Muscle layer of colon (tissue), 2 donors: ENCODE results near the gene IMMP2L.

Source experiments
- H3K27ac ChIP-seq: one replicate; pipeline ENCODE4 v1.7.0; 2013; ENCODE audit warnings: low read depth, mild to moderate bottlenecking, low read length, moderate library complexity
- H3K27me3 ChIP-seq, 2 donors: one replicate each; pipeline ENCODE4 v1.7.0; 2013; ENCODE audit warnings: low read length in 2 of 2, mild to moderate bottlenecking in 2 of 2; ENCODE audit not compliant: insufficient read depth in 2 of 2, control insufficient read depth in 1 of 2
- H3K36me3 ChIP-seq: one replicate; pipeline ENCODE4 v1.7.0; 2013; ENCODE audit warnings: mild to moderate bottlenecking, low read length; ENCODE audit not compliant: insufficient read depth
- H3K4me1 ChIP-seq: one replicate; pipeline ENCODE4 v1.7.0; 2013; ENCODE audit warnings: mild to moderate bottlenecking, low read length; ENCODE audit not compliant: insufficient read depth
- H3K4me3 ChIP-seq, 2 donors: one replicate each; pipeline ENCODE4 v1.7.0; 2013; ENCODE audit warnings: low read length in 2 of 2, low read depth in 1 of 2, mild to moderate bottlenecking in 1 of 2, moderate library complexity in 1 of 2
- H3K9ac ChIP-seq: one replicate; pipeline ENCODE4 v1.7.0; 2013; ENCODE audit warnings: low read length
- H3K9me3 ChIP-seq: one replicate; pipeline ENCODE4 v1.7.0; 2013; ENCODE audit warnings: mild to moderate bottlenecking, low read length
- donor health status: abdominal sarcoma.
- donor health status: Adenocarcinoma of cecum.

Gene IMMP2L

GRCh38 chr7:111409714-111410422 lies 152.4 kb downstream of the IMMP2L start:
- Histone ChIP-seq H3K4me3 (no peak overlapping the region), H3K27me3 (no peaks in the 10 kb centered on the region), H3K4me1 (peaks cover 3% of the 10 kb centered on the region), H3K27ac (no peak overlapping the region), H3K9ac (no peak overlapping the region), H3K36me3 (no peaks in the 10 kb centered on the region), H3K9me3 (no peaks in the 10 kb centered on the region)

GRCh38 chr7:111408724-111409123 lies 153.6 kb downstream of the IMMP2L start:
- no peak overlapping the region for H3K4me3 ChIP-seq
- peaks cover 3% of the 10 kb centered on the region for H3K4me1 ChIP-seq
- H3K9ac ChIP-seq = no peak overlapping the region

DNA sequence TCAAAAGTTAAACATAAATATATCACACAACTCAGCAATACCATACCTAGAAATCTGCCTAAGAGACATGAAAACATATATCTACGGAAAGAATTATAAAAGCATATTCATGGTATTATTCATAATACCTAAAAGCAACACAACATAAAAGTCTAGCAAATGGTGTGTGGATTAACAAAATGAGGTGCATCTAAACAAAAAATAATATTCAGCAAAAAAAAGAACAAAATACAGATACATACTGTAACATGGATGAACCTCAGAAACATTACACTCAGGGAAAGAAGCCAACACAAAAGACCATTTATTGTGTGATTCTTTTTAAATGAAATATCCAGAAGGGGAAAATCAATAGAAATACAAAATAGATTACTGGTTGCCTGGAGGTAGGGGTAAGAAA lies 155.0 kb downstream of the IMMP2L start:
- Histone ChIP-seq H3K9ac (no peak overlapping the region), H3K36me3 (no peaks in the 10 kb centered on the region), H3K4me3 (no peak overlapping the region), H3K27me3 (no peaks in the 10 kb centered on the region), H3K4me1 (peaks cover 3% of the 10 kb centered on the region), H3K27ac (no peak overlapping the region), H3K9me3 (no peaks in the 10 kb centered on the region)

More at GRCh38 chr7:111408724-111409123, 153.6 kb downstream of the IMMP2L start:
- H3K27me3 ChIP-seq = no peaks in the 10 kb centered on the region
- H3K36me3 ChIP-seq = no peaks in the 10 kb centered on the region
- no peaks in the 10 kb centered on the region for H3K9me3 ChIP-seq
- no peak overlapping the region for H3K27ac ChIP-seq

DNA sequence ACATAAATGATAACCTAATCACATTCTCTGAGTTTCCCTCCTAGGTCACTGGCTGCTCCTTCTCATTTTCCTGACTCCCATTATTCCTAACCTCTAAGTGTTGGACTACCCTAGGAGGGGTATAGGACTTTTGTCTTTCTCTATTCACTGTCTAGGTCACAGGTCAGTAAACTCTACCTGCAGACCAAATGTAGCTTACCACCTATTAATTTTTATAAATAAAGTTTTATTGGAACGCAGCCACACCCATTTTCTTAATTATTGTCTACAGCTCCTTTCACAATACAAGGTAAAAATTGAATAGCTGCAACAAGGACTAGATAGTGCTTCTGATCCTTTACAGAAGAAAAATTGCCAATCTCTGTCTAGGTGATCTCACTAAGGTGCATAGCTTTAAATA lies 156.7 kb downstream of the IMMP2L start:
- Histone ChIP-seq H3K4me1 (peaks cover 3% of the 10 kb centered on the region), H3K36me3 (no peaks in the 10 kb centered on the region), H3K27me3 (no peaks in the 10 kb centered on the region), H3K9ac (no peak overlapping the region), H3K27ac (no peak overlapping the region), H3K9me3 (no peaks in the 10 kb centered on the region), H3K4me3 (no peak overlapping the region)

GRCh38 chr7:111401516-111401915 lies 160.8 kb downstream of the IMMP2L start:
- no peaks in the 10 kb centered on the region for H3K9me3 ChIP-seq
- H3K9ac ChIP-seq = no peak overlapping the region
- H3K36me3 ChIP-seq = no peaks in the 10 kb centered on the region
- no peak overlapping the region for H3K4me3 ChIP-seq
- no peak overlapping the region for H3K27ac ChIP-seq
- H3K27me3 ChIP-seq = no peaks in the 10 kb centered on the region
- no peaks in the 10 kb centered on the region for H3K4me1 ChIP-seq

GRCh38 chr7:111400088-111400487 lies 162.2 kb downstream of the IMMP2L start:
- Histone ChIP-seq H3K9me3 (no peaks in the 10 kb centered on the region), H3K27ac (no peak overlapping the region), H3K27me3 (no peaks in the 10 kb centered on the region), H3K36me3 (no peaks in the 10 kb centered on the region), H3K4me1 (no peaks in the 10 kb centered on the region), H3K9ac (no peak overlapping the region), H3K4me3 (no peak overlapping the region)

DNA sequence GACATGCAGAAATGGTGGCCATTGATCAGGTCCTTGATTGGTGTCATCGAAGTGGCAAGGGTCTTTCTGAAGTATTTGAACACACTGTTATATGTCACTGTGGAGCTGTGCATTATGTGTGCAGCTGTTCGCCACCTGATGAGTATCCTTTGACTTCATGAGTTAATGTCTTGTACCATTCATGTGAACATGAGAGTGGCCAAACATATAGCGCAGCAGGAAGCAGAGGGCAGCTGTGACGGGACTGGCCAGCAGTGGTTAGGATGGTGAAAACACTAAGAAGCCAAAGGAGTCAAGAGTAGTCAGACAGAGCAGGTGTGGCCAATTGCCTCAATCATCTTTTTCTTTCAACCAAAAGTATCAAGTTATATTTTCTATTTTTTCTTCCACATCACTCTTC lies 167.4 kb downstream of the IMMP2L start:
- no peaks in the 10 kb centered on the region for H3K9me3 ChIP-seq
- H3K36me3 ChIP-seq = no peaks in the 10 kb centered on the region
- H3K4me1 ChIP-seq = peaks cover 5% of the 10 kb centered on the region
- H3K4me3 ChIP-seq = no peak overlapping the region
- no peak overlapping the region for H3K9ac ChIP-seq
- H3K27me3 ChIP-seq = no peaks in the 10 kb centered on the region
- H3K27ac ChIP-seq = no peak overlapping the region

DNA sequence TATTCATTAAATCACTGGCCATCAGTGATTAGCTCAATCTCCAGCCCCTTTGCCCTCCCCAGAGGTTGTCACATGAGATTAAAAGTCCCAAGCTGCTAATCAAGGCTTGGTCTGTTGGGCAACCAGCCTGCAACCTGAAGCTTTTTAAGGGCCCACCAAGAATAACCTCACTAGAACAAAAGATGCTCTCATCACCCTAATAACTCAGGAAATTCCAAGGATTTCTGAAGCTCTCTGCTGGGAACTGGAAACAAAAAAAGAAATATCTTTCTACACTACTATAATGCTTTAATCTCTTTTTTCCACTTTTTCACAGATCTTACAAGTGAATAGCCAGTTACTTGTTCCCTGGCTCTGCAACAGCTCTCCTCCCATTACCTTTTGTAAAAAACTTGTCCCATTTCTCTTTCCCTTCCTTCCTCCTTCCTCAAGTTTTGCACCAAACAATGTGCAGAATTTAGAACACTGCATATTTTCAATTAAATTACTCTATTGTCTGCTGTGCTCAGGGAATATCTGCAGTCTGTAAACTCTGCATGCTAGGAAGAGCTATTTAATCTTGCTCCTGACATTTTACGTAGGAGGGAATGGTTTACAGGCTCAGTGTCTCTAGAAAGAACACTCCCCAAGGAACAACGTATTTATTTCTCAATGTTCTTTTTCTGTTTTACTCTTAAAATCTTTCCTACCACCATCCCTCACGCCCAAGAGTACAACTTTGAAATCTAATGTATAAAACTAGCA lies 169.1 kb downstream of the IMMP2L start:
- Histone ChIP-seq H3K9me3 (no peaks in the 10 kb centered on the region), H3K9ac (no peak overlapping the region), H3K36me3 (no peaks in the 10 kb centered on the region), H3K4me1 (peaks cover 5% of the 10 kb centered on the region), H3K27ac (peak overlapping the region; percentile 8), H3K27me3 (no peaks in the 10 kb centered on the region), H3K4me3 (no peak overlapping the region)

- Histone ChIP-seq H3K36me3 (no peaks in the 10 kb centered on the region), H3K4me1 (peaks cover 5% of the 10 kb centered on the region), H3K27me3 (no peaks in the 10 kb centered on the region), H3K27ac (no peak overlapping the region), H3K9me3 (no peaks in the 10 kb centered on the region), H3K9ac (no peak overlapping the region), H3K4me3 (no peak overlapping the region)
These were observed 170.0 kb downstream of the IMMP2L start for GRCh38 chr7:111392294-111392693.

GRCh38 chr7:111390000-111390399 lies 172.3 kb downstream of the IMMP2L start:
- Histone ChIP-seq H3K27ac (no peak overlapping the region), H3K36me3 (no peaks in the 10 kb centered on the region), H3K4me3 (no peak overlapping the region), H3K9me3 (no peaks in the 10 kb centered on the region), H3K27me3 (no peaks in the 10 kb centered on the region), H3K9ac (no peak overlapping the region), H3K4me1 (peaks cover 5% of the 10 kb centered on the region)

DNA sequence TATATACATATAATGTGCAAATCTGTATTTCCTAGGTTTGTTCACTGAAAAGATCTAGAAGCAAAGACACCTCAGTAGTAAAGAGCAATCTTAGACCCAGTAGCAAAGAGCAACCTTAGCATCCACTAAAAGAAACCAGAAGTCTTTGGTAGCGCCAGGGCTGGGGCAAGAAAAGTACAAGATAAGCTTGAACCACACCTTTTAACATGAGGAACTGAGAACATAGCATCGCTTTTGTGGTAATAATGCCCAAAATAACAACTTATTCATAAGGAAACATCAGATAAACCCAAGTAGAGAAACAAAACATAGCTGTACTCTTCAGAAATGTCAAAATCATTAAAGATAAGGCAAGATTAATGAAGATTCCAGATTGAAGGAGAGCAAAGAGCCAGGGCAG lies 173.4 kb downstream of the IMMP2L start:
- Histone ChIP-seq H3K9me3 (no peaks in the 10 kb centered on the region), H3K27ac (no peak overlapping the region), H3K27me3 (no peaks in the 10 kb centered on the region), H3K9ac (no peak overlapping the region), H3K4me3 (no peak overlapping the region), H3K4me1 (peaks cover 5% of the 10 kb centered on the region), H3K36me3 (no peaks in the 10 kb centered on the region)

GRCh38 chr7:111388016-111388415 lies 174.3 kb downstream of the IMMP2L start:
- H3K36me3 ChIP-seq = no peaks in the 10 kb centered on the region
- no peak overlapping the region for H3K9ac ChIP-seq
- H3K9me3 ChIP-seq = no peaks in the 10 kb centered on the region
- H3K27ac ChIP-seq = no peak overlapping the region
- no peaks in the 10 kb centered on the region for H3K27me3 ChIP-seq
- no peak overlapping the region for H3K4me3 ChIP-seq
- no peaks in the 10 kb centered on the region for H3K4me1 ChIP-seq
